Measurements from ENCODE around the gene S100P.

GRCh38 chr4:6671648-6672047 is 22.0 kb upstream of the S100P start:
- TF ChIP-seq CTCF (IDR thresholded peaks at IDR 0.05) = no peak
- TF ChIP-seq POLR2A (IDR thresholded peaks at IDR 0.05) = no peak

Measured in testis (tissue), 2 donors.